Adrenal gland (tissue), 5 donors: ENCODE measurements around the gene SEMA6A.

Experiments used
- POLR2A ChIP-seq, 2 donors: fragments of 450-650 bp; IDR thresholded peaks; one replicate each; pipeline ENCODE4 v1.6.1; 2017; ENCODE audit warnings: antibody characterized with exemption in 2 of 2, mild to moderate bottlenecking in 2 of 2, moderate library complexity in 1 of 2
- TF ChIP-seq, protein P1 (sequence below), 6 experiments: fragments of 450-650 bp in 4 of 6; fragments of 200-600 bp in 2 of 6; sonication (generic) in 1 of 6; IDR thresholded peaks; 1 replicate in 5 of 6; 2 replicates in 1 of 6; pipeline versions ENCODE4 v1.5.1 to v1.8.0; 2016 to 2021; ENCODE audit warnings: antibody characterized with exemption in 6 of 6, mild to moderate bottlenecking in 2 of 6, moderate library complexity in 1 of 6
- donor health status: DM: no; HTN: no; CAD: no.

DNA sequence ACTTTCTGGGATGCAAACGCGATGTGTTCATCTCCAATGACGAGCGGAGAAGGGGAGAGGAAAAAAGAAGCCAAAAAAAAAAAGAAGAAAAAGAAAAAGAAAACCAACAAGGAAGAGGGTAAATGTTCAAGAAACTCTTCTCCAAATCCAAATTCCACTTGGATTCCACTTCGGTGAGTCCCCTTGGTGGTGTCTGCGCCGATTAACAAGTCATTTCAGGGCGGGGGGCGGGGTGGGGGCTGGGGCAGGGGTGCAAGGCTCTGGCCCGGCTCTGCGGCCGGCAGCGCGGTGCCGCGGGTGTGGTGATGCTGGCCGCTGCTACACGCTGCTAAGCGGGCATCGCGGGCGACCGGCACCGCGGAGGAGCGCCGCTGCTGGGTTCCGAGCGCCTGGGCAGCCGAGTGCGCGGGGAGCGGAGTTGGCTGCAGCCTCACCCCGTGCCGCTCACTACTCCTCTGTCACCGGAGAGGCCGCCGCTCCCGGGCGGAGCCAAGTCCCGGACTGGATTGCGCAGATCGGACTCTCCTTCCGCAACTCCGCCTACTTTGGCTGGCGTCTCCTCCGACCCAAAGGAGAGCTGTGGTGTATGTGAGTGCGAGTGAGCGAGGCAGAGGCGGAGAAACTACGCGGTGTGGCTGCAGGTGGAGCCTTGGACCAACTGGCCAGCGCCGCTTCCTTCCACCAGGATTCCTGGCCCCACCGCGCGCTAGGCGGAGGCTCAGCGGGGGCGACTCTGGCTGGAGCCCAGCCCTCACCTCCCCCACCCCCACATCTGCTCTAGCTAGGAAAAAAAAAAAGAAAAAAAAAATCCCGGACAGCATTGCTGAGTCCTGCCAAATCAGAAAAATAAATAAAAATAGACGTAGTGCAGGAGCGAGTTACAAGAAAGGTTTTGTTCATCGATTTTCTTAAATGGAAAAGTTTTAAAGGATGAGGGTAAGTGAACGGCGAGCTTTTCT is at the start of gene SEMA6A:
- TF ChIP-seq, protein P1, sequence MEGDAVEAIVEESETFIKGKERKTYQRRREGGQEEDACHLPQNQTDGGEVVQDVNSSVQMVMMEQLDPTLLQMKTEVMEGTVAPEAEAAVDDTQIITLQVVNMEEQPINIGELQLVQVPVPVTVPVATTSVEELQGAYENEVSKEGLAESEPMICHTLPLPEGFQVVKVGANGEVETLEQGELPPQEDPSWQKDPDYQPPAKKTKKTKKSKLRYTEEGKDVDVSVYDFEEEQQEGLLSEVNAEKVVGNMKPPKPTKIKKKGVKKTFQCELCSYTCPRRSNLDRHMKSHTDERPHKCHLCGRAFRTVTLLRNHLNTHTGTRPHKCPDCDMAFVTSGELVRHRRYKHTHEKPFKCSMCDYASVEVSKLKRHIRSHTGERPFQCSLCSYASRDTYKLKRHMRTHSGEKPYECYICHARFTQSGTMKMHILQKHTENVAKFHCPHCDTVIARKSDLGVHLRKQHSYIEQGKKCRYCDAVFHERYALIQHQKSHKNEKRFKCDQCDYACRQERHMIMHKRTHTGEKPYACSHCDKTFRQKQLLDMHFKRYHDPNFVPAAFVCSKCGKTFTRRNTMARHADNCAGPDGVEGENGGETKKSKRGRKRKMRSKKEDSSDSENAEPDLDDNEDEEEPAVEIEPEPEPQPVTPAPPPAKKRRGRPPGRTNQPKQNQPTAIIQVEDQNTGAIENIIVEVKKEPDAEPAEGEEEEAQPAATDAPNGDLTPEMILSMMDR (IDR thresholded peaks at IDR 0.05) = peak in 3 of 6 experiments; percentile 4 to 47 (median 29)
- peak; percentile 97 to 98 for TF ChIP-seq POLR2A (IDR thresholded peaks at IDR 0.05)
